ENCODE data around the gene ADAM17.

Gene ADAM17

DNA sequence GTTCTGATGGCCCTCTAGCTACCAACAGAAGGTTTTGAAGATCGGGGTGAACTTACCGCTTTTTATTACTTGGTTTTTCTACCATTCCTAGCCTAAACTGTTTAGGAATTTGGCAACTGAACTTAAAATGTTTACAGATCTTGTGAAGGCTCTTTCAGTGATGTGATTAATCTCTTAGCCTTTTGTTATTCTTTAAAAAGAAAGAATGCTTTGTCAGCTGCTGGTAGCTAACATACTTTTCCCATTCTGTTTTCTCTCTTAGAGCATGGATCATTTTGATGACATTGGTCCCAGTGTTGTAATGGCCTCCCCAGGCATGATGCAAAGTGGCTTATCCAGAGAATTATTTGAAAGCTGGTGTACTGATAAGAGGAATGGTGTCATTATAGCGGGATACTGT, 114.1 kb downstream of the ADAM17 start:
- TF ChIP-seq, protein P1, sequence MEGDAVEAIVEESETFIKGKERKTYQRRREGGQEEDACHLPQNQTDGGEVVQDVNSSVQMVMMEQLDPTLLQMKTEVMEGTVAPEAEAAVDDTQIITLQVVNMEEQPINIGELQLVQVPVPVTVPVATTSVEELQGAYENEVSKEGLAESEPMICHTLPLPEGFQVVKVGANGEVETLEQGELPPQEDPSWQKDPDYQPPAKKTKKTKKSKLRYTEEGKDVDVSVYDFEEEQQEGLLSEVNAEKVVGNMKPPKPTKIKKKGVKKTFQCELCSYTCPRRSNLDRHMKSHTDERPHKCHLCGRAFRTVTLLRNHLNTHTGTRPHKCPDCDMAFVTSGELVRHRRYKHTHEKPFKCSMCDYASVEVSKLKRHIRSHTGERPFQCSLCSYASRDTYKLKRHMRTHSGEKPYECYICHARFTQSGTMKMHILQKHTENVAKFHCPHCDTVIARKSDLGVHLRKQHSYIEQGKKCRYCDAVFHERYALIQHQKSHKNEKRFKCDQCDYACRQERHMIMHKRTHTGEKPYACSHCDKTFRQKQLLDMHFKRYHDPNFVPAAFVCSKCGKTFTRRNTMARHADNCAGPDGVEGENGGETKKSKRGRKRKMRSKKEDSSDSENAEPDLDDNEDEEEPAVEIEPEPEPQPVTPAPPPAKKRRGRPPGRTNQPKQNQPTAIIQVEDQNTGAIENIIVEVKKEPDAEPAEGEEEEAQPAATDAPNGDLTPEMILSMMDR (conservative IDR thresholded peaks at IDR 0.05; ENCODE audit: low read depth, low read length), result no peak
- DNase-seq (ENCODE audit: low read depth), result no peak
- no peak overlapping the region for H3K4me3 ChIP-seq (ENCODE audit: low read depth, low read length)

DNA sequence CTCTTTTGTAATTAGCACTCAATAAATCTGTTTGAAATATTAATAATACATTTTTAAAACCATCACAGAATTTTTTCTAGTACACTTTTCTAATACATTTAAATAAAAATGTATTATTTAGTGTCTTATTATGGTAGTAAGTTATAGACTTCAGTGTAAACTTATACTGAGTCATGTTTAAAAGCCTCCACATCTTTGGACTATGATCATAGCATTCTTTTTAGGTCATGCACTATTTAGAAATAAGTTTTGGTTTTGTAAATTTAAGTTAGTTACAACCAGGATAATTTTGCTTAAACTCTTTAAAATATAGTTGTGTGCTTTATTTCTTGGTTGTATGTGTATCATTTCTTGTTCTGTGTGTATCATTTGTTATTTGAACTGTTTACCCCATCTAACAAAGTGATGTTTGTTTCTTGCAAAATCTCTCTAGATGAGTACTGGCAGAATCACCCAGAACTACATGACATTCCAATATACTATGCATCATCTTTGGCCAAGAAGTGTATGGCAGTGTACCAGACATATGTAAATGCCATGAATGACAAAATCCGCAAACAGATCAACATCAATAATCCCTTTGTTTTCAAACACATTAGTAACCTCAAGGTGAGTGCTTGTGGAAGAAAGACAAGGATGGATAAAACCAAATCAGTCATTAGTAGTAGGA, 115.4 kb downstream of the ADAM17 start:
- H3K4me3 ChIP-seq (ENCODE audit: low read depth, low read length), result no peak overlapping the region
- DNase-seq (ENCODE audit: low read depth), result peak; percentile 78
- TF ChIP-seq, protein P1 (conservative IDR thresholded peaks at IDR 0.05; ENCODE audit: low read depth, low read length), result no peak

DNA sequence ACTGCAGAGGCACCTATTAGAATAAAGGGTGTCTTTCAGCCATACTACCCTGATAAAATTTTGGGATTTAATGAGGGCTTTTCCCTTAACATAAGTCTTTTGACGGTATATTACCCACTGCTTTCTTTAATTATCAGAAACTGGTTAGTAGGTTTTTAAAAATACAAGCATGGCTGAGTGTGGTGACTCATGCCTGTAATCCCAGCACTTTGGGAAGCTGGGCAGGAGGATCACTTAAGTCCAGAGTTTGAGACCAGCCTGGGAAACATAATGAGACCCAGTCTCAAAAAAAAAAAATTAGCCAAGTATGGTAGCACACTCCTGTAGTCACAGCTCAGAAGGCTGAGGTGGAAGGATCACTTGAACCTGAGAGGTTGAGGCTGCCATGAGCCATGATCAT, 116.1 kb downstream of the ADAM17 start:
- DNase-seq (ENCODE audit: low read depth), result peak; percentile 30
- TF ChIP-seq, protein P1 (conservative IDR thresholded peaks at IDR 0.05; ENCODE audit: low read depth, low read length), result no peak
- H3K4me3 ChIP-seq (ENCODE audit: low read depth, low read length), result no peak overlapping the region
